GM12878 (cell line): ENCODE data around the gene LYPD6. TPM values are rescaled to one million over a fixed set of nuclear protein-coding genes. Genes with fewer than 3 reads are reported as not detected.

Experiments used
- ATAC-seq: fragments of 200-7000 bp; cut with Tn5 transposase; 3 replicates; pipeline ENCODE4 v1.9.1; 2020; ENCODE audit warnings: mild to moderate bottlenecking, moderate library complexity
- BruUV-seq: library from RNA; stranded (reverse); fragments of 400-500 nt; replicated peaks from 2 replicates; lab custom pipeline; 2021; lab: Mats Ljungman, UMichigan
- CTCF ChIA-PET: fragments of 300-600 bp; sonication (Branson Sonifier 250); formaldehyde crosslinking; extraction: SDS; loops from one replicate; lab custom pipeline; 2021; ENCODE audit warnings: inconsistent platforms; lab: Yijun Ruan, JAX
- POLR2A ChIA-PET: fragments of 350-600 bp; formaldehyde crosslinking; extraction: SDS; loops from one replicate; lab custom pipeline; 2021; ENCODE audit warnings: inconsistent platforms; lab: Charles Lee
- RAD21 ChIA-PET: fragments of 300-600 bp; sonication (Branson Sonifier 250); formaldehyde crosslinking; loops from one replicate; lab custom pipeline; 2023; ENCODE audit warnings: antibody characterized with exemption; ENCODE audit not compliant: unreplicated experiment; lab: Charles Lee
- SMC1A ChIA-PET: fragments of 300-600 bp; sonication (Branson Sonifier 250); formaldehyde crosslinking; loops from one replicate; lab custom pipeline; 2023; ENCODE audit not compliant: unreplicated experiment, uncharacterized antibody; lab: Charles Lee
- DNase-seq: peaks from one replicate; pipeline ENCODE4 v3.0.0-alpha.2; 2011; ENCODE audit warnings: low read depth, low spot score
- FAIRE-seq: peaks from 3 replicates; lab custom pipeline; 2011; peaks lifted over from hg19 to GRCh38; lab: Jason Lieb, UNC
- H2AFZ ChIP-seq: 2 replicates; pipeline ENCODE4 v1.6.0; 2011; ENCODE audit warnings: low read depth, low read length, control low read depth; ENCODE audit not compliant: control insufficient read depth
- H3K27ac ChIP-seq: 2 replicates; pipeline ENCODE4 v1.5.1; 2011; ENCODE audit warnings: control low read depth; ENCODE audit not compliant: control insufficient read depth, insufficient read depth
- H3K27me3 ChIP-seq, 2 experiments: replicated peaks in 1 of 2; 2 replicates each; pipeline versions ENCODE4 v1.6.0 to v1.6.1; 2011; ENCODE audit warnings: low read length in 1 of 2; ENCODE audit not compliant: control insufficient read depth in 2 of 2, insufficient read depth in 2 of 2
- H3K36me3 ChIP-seq, 2 experiments: 2 replicates each; pipeline ENCODE4 v1.5.1; 2011; ENCODE audit warnings: low read length in 1 of 2; ENCODE audit not compliant: control insufficient read depth in 2 of 2, insufficient read depth in 2 of 2
- H3K4me1 ChIP-seq: 2 replicates; pipeline ENCODE4 v1.6.1; 2011; ENCODE audit warnings: mild to moderate bottlenecking, low read length, moderate library complexity, mixed read lengths; ENCODE audit not compliant: control insufficient read depth, insufficient read depth
- H3K4me2 ChIP-seq: 2 replicates; pipeline ENCODE4 v1.6.0; 2011; ENCODE audit warnings: control low read depth; ENCODE audit not compliant: control insufficient read depth, insufficient read depth
- H3K4me3 ChIP-seq: fragments of 200-600 bp; sonication (generic); 2 replicates; pipeline ENCODE4 v1.5.1; 2016
- H3K79me2 ChIP-seq: 2 replicates; pipeline ENCODE4 v1.6.0; 2011; ENCODE audit warnings: low read length; ENCODE audit not compliant: control insufficient read depth, insufficient read depth
- H3K9ac ChIP-seq: 2 replicates; pipeline ENCODE4 v1.8.0; 2011; ENCODE audit warnings: low read length, control low read depth, mixed read lengths; ENCODE audit not compliant: control insufficient read depth, insufficient read depth
- H3K9me3 ChIP-seq: replicated peaks from 3 replicates; pipeline ENCODE4 v1.5.1; 2011; ENCODE audit warnings: mild to moderate bottlenecking, low read length; ENCODE audit not compliant: control insufficient read depth, insufficient read depth
- H4K20me1 ChIP-seq: 2 replicates; pipeline ENCODE4 v1.6.0; 2011; ENCODE audit not compliant: control insufficient read depth, insufficient read depth
- CREM ChIP-seq: IDR thresholded peaks from 2 replicates; pipeline ENCODE4 v1.6.1; 2014; ENCODE audit warnings: antibody characterized with exemption, low read depth
- EGR1 ChIP-seq, 2 experiments: IDR thresholded peaks; 1 replicate in 1 of 2; 2 replicates in 1 of 2; pipeline ENCODE4 v1.6.1; 2011 to 2012; ENCODE audit warnings: low read depth in 2 of 2, low read length in 2 of 2, borderline replicate concordance in 1 of 2, mild to moderate bottlenecking in 1 of 2, moderate library complexity in 1 of 2
- ESRRA ChIP-seq: IDR thresholded peaks from 2 replicates; pipeline ENCODE4 v1.6.1; 2012; ENCODE audit warnings: mild to moderate bottlenecking, low read length, improper control_type of control experiment
- KAT2A ChIP-seq: conservative IDR thresholded peaks from 2 replicates; pipeline ENCODE4 v1.6.1; 2011; ENCODE audit warnings: low read depth, low read length; ENCODE audit not compliant: control insufficient read depth
- KLF5 ChIP-seq: fragments of 450-650 bp; IDR thresholded peaks from 2 replicates; pipeline ENCODE4 v1.6.1; 2014; ENCODE audit warnings: mild to moderate bottlenecking; ENCODE audit not compliant: partially characterized antibody
- POU2F2 ChIP-seq: IDR thresholded peaks from 3 replicates; pipeline ENCODE4 v1.6.1; 2011; ENCODE audit warnings: low read depth, mild to moderate bottlenecking, low read length, borderline replicate concordance
- ZNF24 ChIP-seq: fragments of 450-650 bp; IDR thresholded peaks from 2 replicates; pipeline ENCODE4 v1.6.1; 2017; ENCODE audit warnings: antibody characterized with exemption, mild to moderate bottlenecking
- ZNF384 ChIP-seq: IDR thresholded peaks from 2 replicates; pipeline ENCODE4 v1.6.1; 2012; ENCODE audit warnings: low read depth, mild to moderate bottlenecking, low read length, improper control_type of control experiment, borderline replicate concordance
- WGBS: methylation state at CpG from one replicate; pipeline ENCODE4 v1.1.6; 2016; ENCODE audit warnings: low lambda C conversion rate; ENCODE audit not compliant: insufficient replicate concordance, insufficient coverage; ENCODE audit errors: missing lambda C conversion rate; 5-methylcytosine and 5-hydroxymethylcytosine counted together
- in situ Hi-C: fragments of 300-500 bp; cut with MboI; formaldehyde crosslinking; loops from 9 replicates; pipeline ENCODE4 v1.14.3; 2018; ENCODE audit warnings: mixed read lengths
- intact Hi-C: fragments of 100-400 bp; cut with micrococcal nuclease; formaldehyde crosslinking; loops from one replicate; pipeline ENCODE4 v1.14.2; 2022; ENCODE audit not compliant: unreplicated experiment
- polyA plus RNA-seq, 11 experiments: library from polyadenylated mRNA; depleted of rRNA in 4 of 11; unstranded in 6 of 11; stranded (reverse) in 5 of 11; fragments of >200 nt; fragmentation: Nextera tagmentation in 4 of 11; fragmentation: Illumina TruSeq in 1 of 11; extraction: Ambion mirVana in 4 of 11; extraction: Trizol in 1 of 11; gene quantifications; 1 replicate in 1 of 11; 2 replicates in 10 of 11; pipeline versions ENCODE4 v1.2.1 to v1.2.3, GENCODE V29; 2011 to 2016; ENCODE audit warnings: inconsistent platforms in 2 of 11, missing spikeins in 2 of 11, low read depth in 1 of 11
- total RNA-seq, 4 experiments: library from RNA; depleted of rRNA in 3 of 4; stranded (reverse); fragments of >200 nt in 3 of 4; fragmentation: Illumina TruSeq in 1 of 4; extraction: Trizol in 1 of 4; gene quantifications; 2 replicates each; pipeline versions ENCODE4 v1.2.1 to v1.2.3, GENCODE V29; 2013 to 2021
- TF ChIP-seq, protein P1 (sequence below): fragments of 450-650 bp; formaldehyde crosslinking; IDR thresholded peaks from 2 replicates; pipeline ENCODE4 v1.4.0; 2020; ENCODE audit warnings: mild to moderate bottlenecking, moderate library complexity
- TF ChIP-seq, protein P2 (sequence below): fragments of 450-650 bp; IDR thresholded peaks from 2 replicates; pipeline ENCODE4 v1.6.1; 2016; ENCODE audit warnings: mild to moderate bottlenecking

Gene LYPD6
- total and polyA plus RNA-seq, 10 of the 15 experiments (the other 5 are each of a cell fraction or from before 2014, with no cell fraction given): not detected

DNA sequence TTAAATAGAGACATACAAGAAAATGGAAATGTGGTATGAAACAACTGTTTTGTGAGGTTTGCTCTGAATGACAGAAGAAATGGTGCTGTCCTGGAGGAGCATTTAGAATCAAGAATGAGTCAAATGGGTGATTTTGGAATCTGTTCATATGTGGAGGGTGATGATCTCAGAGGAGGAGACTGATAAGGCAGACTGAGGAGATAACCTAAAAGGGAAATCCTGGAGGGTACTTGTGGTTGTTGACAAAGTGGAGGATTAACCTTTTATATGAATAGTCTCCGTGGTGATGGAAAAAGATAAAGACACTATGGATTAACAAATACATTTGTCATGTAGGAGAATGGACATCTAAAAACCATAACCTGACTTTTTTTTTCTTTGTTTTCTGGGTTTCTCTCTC is 183.1 kb downstream of the LYPD6 start:
- H3K79me2 ChIP-seq: no peaks in the 10 kb centered on the region
- no peak for FAIRE-seq
- H3K9ac ChIP-seq: no peak overlapping the region
- BruUV-seq: no TSS peak
- no peaks in the 10 kb centered on the region for H3K4me1 ChIP-seq
- no peak overlapping the region for H3K27ac ChIP-seq
- H4K20me1 ChIP-seq: no peaks in the 10 kb centered on the region
- ChIA-PET POLR2A (no interaction called here), SMC1A (no interaction called here), RAD21 (no interaction called here), CTCF (no interaction called here)
- no peak for ATAC-seq
- no peak overlapping the region for H3K4me2 ChIP-seq
- no peak for DNase-seq
- TF ChIP-seq KAT2A (no peak), KLF5 (no peak), POU2F2 (no peak), CREM (no peak), ESRRA (no peak), ZNF24 (no peak), EGR1 (IDR thresholded peaks at IDR 0.05; ENCODE audit: borderline replicate concordance in 1 of 2, low read depth in 2 of 2, low read length in 2 of 2) (no peak), ZNF384 (no peak)
- TF ChIP-seq, protein P1, sequence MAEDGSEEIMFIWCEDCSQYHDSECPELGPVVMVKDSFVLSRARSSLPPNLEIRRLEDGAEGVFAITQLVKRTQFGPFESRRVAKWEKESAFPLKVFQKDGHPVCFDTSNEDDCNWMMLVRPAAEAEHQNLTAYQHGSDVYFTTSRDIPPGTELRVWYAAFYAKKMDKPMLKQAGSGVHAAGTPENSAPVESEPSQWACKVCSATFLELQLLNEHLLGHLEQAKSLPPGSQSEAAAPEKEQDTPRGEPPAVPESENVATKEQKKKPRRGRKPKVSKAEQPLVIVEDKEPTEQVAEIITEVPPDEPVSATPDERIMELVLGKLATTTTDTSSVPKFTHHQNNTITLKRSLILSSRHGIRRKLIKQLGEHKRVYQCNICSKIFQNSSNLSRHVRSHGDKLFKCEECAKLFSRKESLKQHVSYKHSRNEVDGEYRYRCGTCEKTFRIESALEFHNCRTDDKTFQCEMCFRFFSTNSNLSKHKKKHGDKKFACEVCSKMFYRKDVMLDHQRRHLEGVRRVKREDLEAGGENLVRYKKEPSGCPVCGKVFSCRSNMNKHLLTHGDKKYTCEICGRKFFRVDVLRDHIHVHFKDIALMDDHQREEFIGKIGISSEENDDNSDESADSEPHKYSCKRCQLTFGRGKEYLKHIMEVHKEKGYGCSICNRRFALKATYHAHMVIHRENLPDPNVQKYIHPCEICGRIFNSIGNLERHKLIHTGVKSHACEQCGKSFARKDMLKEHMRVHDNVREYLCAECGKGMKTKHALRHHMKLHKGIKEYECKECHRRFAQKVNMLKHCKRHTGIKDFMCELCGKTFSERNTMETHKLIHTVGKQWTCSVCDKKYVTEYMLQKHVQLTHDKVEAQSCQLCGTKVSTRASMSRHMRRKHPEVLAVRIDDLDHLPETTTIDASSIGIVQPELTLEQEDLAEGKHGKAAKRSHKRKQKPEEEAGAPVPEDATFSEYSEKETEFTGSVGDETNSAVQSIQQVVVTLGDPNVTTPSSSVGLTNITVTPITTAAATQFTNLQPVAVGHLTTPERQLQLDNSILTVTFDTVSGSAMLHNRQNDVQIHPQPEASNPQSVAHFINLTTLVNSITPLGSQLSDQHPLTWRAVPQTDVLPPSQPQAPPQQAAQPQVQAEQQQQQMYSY (CRISPR knock-in tag): no peak
- TF ChIP-seq, protein P2, sequence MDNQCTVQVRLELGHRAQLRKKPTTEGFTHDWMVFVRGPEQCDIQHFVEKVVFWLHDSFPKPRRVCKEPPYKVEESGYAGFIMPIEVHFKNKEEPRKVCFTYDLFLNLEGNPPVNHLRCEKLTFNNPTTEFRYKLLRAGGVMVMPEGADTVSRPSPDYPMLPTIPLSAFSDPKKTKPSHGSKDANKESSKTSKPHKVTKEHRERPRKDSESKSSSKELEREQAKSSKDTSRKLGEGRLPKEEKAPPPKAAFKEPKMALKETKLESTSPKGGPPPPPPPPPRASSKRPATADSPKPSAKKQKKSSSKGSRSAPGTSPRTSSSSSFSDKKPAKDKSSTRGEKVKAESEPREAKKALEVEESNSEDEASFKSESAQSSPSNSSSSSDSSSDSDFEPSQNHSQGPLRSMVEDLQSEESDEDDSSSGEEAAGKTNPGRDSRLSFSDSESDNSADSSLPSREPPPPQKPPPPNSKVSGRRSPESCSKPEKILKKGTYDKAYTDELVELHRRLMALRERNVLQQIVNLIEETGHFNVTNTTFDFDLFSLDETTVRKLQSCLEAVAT: no peak
- H3K4me3 ChIP-seq: no peak overlapping the region
- no peaks in the 10 kb centered on the region for H3K27me3 ChIP-seq
- intact Hi-C loops: no loop called here
- H2AFZ ChIP-seq: no peak overlapping the region
- H3K9me3 ChIP-seq: no peaks in the 10 kb centered on the region
- in situ Hi-C loops: no loop called here
- H3K36me3 ChIP-seq: no peaks in the 10 kb centered on the region
- WGBS: 0% methylated on average over 1 of the region's 1 CpG
